WTC11 (cell line): Measurements from ENCODE around the gene OGFOD3.

Source experiments
- ATF3 ChIP-seq: sonication (generic); formaldehyde crosslinking; conservative IDR thresholded peaks from 2 replicates; pipeline ENCODE4 v1.8.1; 2022; ENCODE audit warnings: mild to moderate bottlenecking, missing genetic modification reagents
- CREB1 ChIP-seq: sonication (generic); formaldehyde crosslinking; IDR thresholded peaks from 2 replicates; pipeline ENCODE4 v1.8.0; 2023; ENCODE audit warnings: mild to moderate bottlenecking, missing genetic modification reagents
- CTCF ChIP-seq: fragments of 200-600 bp; IDR thresholded peaks from 2 replicates; pipeline ENCODE4 v1.8.0; 2022; ENCODE audit warnings: antibody characterized with exemption
- IRF2 ChIP-seq: sonication (generic); formaldehyde crosslinking; IDR thresholded peaks from 2 replicates; pipeline ENCODE4 v1.8.0; 2022; ENCODE audit warnings: low read depth, missing genetic modification reagents, borderline replicate concordance
- ZBTB21 ChIP-seq: sonication (generic); formaldehyde crosslinking; IDR thresholded peaks from 2 replicates; pipeline ENCODE4 v1.8.1; 2023; ENCODE audit warnings: mild to moderate bottlenecking, missing genetic modification reagents, borderline replicate concordance
- TF ChIP-seq, protein P1 (sequence below): sonication (generic); formaldehyde crosslinking; IDR thresholded peaks from 2 replicates; pipeline ENCODE4 v1.8.1; 2022; ENCODE audit warnings: low read depth, mild to moderate bottlenecking, moderate library complexity, missing genetic modification reagents, borderline replicate concordance
- TF ChIP-seq, protein P2 (sequence below): fragments of 250-450 bp; sonication (Bioruptor Pico); IDR thresholded peaks from 2 replicates; pipeline ENCODE4 v1.9.0; 2021; ENCODE audit warnings: mild to moderate bottlenecking

DNA sequence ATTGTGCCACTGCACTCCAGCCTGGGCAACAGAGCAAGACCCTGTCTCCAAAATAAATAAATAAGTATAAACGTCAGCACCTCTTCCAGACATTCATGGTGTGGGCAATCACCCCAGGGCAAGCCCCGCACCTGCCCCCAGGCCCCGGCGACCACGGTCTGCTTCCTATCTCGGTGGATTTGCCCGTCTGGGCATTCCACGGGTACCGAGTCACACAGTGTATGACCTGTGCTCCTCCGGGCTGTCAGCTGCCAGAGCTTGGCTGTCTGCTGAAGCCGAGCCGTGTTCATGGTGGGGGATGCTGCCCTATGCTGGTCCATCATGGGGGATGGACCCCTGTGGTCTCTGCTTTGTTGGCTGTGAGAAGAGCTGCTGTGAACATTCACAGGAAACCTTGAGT lies 16.7 kb upstream of the OGFOD3 start:
- TF ChIP-seq CTCF (no peak), ZBTB21 (no peak), CREB1 (CRISPR knock-in tag) (no peak), ATF3 (no peak), IRF2 (no peak)
- TF ChIP-seq, protein P1, sequence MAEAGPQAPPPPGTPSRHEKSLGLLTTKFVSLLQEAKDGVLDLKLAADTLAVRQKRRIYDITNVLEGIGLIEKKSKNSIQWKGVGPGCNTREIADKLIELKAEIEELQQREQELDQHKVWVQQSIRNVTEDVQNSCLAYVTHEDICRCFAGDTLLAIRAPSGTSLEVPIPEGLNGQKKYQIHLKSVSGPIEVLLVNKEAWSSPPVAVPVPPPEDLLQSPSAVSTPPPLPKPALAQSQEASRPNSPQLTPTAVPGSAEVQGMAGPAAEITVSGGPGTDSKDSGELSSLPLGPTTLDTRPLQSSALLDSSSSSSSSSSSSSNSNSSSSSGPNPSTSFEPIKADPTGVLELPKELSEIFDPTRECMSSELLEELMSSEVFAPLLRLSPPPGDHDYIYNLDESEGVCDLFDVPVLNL (CRISPR knock-in tag): no peak
- TF ChIP-seq, protein P2, sequence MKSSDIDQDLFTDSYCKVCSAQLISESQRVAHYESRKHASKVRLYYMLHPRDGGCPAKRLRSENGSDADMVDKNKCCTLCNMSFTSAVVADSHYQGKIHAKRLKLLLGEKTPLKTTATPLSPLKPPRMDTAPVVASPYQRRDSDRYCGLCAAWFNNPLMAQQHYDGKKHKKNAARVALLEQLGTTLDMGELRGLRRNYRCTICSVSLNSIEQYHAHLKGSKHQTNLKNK (CRISPR knock-in tag): no peak
